ENCODE data around the gene NDUFAF8.

Gene NDUFAF8

DNA sequence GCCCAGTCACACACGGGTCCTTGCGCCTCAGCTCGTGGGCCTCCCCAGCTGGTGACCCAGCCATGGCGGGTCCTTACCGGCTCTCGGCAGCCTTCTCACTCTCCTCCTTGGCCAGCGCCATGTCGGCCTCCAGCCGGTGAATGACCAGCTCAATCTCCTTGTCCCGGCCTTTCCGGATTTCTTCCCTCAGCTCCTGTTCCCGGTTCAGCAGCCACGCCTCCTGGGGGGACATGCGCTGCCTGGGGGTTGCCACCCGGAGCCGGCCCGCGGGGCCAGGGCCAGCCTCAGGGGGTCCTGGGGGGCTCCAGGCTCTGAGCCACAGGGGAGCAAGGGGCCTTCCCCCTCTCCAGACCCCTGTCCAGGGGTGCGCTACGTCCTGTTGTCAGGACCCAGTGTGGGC lies 48.0 kb upstream of the NDUFAF8 start:
- Histone ChIP-seq H3K27me3 (ENCODE audit: control insufficient read depth, low read length) (no peaks in the 10 kb centered on the region), H3K36me3 (ENCODE audit: control insufficient read depth, low read length) (no peaks in the 10 kb centered on the region), H3K4me1 (ENCODE audit: control insufficient read depth, low read length) (no peaks in the 10 kb centered on the region), H3K27ac (ENCODE audit: low read depth, low read length) (no peak overlapping the region), H3K9me3 (ENCODE audit: control insufficient read depth, insufficient read depth, low read length) (no peaks in the 10 kb centered on the region), H3K9me2 (replicated peaks; ENCODE audit: control insufficient read depth, low read length) (no peaks in the 10 kb centered on the region), H3K4me2 (ENCODE audit: low read length) (no peak overlapping the region), H3K79me2 (ENCODE audit: control insufficient read depth, low read length) (no peaks in the 10 kb centered on the region), H3K4me3 (ENCODE audit: low read length) (no peak overlapping the region), H4K20me1 (ENCODE audit: control insufficient read depth, insufficient read depth, low read depth, low read length) (no peaks in the 10 kb centered on the region), H3F3A (ENCODE audit: control insufficient read depth, insufficient read depth) (no peaks in the 10 kb centered on the region)
- TF ChIP-seq, protein P1, sequence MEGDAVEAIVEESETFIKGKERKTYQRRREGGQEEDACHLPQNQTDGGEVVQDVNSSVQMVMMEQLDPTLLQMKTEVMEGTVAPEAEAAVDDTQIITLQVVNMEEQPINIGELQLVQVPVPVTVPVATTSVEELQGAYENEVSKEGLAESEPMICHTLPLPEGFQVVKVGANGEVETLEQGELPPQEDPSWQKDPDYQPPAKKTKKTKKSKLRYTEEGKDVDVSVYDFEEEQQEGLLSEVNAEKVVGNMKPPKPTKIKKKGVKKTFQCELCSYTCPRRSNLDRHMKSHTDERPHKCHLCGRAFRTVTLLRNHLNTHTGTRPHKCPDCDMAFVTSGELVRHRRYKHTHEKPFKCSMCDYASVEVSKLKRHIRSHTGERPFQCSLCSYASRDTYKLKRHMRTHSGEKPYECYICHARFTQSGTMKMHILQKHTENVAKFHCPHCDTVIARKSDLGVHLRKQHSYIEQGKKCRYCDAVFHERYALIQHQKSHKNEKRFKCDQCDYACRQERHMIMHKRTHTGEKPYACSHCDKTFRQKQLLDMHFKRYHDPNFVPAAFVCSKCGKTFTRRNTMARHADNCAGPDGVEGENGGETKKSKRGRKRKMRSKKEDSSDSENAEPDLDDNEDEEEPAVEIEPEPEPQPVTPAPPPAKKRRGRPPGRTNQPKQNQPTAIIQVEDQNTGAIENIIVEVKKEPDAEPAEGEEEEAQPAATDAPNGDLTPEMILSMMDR (IDR thresholded peaks at IDR 0.05; ENCODE audit: low read depth, low read length, poor library complexity, severe bottlenecking), result no peak
- TF ChIP-seq EZH2phosphoT487 (IDR thresholded peaks at IDR 0.05; ENCODE audit: borderline replicate concordance, low read length), result no peak

DNA sequence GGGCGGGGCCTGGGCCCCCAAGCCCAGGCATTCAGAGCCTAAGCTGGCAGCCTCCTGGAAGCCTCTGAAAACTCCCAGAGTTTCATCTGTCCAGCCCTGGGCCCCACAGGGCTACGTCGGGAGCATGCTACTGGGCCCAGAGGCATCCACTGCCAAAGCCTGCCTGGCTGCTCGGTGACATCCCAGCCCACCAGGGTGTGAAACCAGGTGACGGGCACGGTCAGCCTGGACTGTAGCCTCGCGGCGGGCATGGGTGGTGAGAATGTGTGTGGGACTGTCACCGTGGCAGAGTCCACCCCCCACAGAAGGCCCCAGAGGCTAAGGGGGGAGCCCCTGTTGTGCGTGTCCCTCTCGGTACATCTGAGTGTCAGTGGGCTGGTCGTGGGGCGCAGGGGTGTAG lies 47.5 kb upstream of the NDUFAF8 start:
- Histone ChIP-seq H3K9me2 (replicated peaks; ENCODE audit: control insufficient read depth, low read length) (no peaks in the 10 kb centered on the region), H3K36me3 (ENCODE audit: control insufficient read depth, low read length) (no peaks in the 10 kb centered on the region), H3K27ac (ENCODE audit: low read depth, low read length) (no peak overlapping the region), H4K20me1 (ENCODE audit: control insufficient read depth, insufficient read depth, low read depth, low read length) (no peaks in the 10 kb centered on the region), H3K79me2 (ENCODE audit: control insufficient read depth, low read length) (no peaks in the 10 kb centered on the region), H3F3A (ENCODE audit: control insufficient read depth, insufficient read depth) (no peaks in the 10 kb centered on the region), H3K4me3 (ENCODE audit: low read length) (no peak overlapping the region), H3K4me2 (ENCODE audit: low read length) (no peak overlapping the region), H3K9me3 (ENCODE audit: control insufficient read depth, insufficient read depth, low read length) (no peaks in the 10 kb centered on the region), H3K4me1 (ENCODE audit: control insufficient read depth, low read length) (no peaks in the 10 kb centered on the region), H3K27me3 (ENCODE audit: control insufficient read depth, low read length) (no peaks in the 10 kb centered on the region)
- TF ChIP-seq, protein P1 (IDR thresholded peaks at IDR 0.05; ENCODE audit: low read depth, low read length, poor library complexity, severe bottlenecking), result no peak
- TF ChIP-seq EZH2phosphoT487 (IDR thresholded peaks at IDR 0.05; ENCODE audit: borderline replicate concordance, low read length), result no peak

DNA sequence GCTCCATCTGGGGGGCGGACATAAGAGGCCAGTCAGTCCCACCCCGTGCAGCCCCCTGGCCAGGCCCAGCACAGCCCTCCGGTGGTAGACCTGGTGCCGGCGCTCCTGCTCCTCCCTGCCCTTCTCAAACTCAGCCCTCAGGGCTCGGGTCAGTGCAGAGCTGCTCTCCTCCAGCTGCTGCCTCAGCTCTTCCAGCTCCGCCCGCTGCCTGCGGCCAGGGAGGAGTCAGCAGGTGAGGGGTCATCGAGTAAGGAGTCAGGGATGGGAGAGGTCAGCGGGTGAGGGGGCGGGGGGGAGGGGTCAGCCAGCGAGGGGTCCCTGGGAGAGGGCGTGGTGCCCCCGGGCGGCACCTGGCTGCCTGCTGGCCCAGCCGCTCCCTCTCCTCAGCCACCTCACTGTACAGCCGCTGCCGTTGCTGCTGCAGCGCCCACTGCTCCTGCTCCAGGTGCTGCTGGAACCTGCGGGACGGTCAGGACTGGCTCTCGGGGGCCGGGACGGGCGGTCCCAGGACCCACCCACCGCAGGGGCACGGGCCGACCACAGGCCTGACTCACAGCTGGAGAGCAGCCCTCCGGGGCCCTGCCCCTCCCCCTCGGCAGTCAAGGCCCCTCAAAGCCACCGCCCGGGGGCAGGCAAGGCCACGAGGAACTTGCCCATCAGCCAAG lies 46.6 kb upstream of the NDUFAF8 start:
- Histone ChIP-seq H3K9me3 (ENCODE audit: control insufficient read depth, insufficient read depth, low read length) (no peaks in the 10 kb centered on the region), H3K79me2 (ENCODE audit: control insufficient read depth, low read length) (no peaks in the 10 kb centered on the region), H3K27ac (ENCODE audit: low read depth, low read length) (no peak overlapping the region), H3F3A (ENCODE audit: control insufficient read depth, insufficient read depth) (no peaks in the 10 kb centered on the region), H3K4me2 (ENCODE audit: low read length) (no peak overlapping the region), H3K4me1 (ENCODE audit: control insufficient read depth, low read length) (no peaks in the 10 kb centered on the region), H3K9me2 (replicated peaks; ENCODE audit: control insufficient read depth, low read length) (no peaks in the 10 kb centered on the region), H3K27me3 (ENCODE audit: control insufficient read depth, low read length) (no peaks in the 10 kb centered on the region), H4K20me1 (ENCODE audit: control insufficient read depth, insufficient read depth, low read depth, low read length) (no peaks in the 10 kb centered on the region), H3K36me3 (ENCODE audit: control insufficient read depth, low read length) (no peaks in the 10 kb centered on the region), H3K4me3 (ENCODE audit: low read length) (no peak overlapping the region)
- TF ChIP-seq, protein P1 (IDR thresholded peaks at IDR 0.05; ENCODE audit: low read depth, low read length, poor library complexity, severe bottlenecking), result no peak
- TF ChIP-seq EZH2phosphoT487 (IDR thresholded peaks at IDR 0.05; ENCODE audit: borderline replicate concordance, low read length), result no peak

All from DOHH2 (cell line).